ENCODE results near the gene LAMA4.

LAMA4 gene

DNA sequence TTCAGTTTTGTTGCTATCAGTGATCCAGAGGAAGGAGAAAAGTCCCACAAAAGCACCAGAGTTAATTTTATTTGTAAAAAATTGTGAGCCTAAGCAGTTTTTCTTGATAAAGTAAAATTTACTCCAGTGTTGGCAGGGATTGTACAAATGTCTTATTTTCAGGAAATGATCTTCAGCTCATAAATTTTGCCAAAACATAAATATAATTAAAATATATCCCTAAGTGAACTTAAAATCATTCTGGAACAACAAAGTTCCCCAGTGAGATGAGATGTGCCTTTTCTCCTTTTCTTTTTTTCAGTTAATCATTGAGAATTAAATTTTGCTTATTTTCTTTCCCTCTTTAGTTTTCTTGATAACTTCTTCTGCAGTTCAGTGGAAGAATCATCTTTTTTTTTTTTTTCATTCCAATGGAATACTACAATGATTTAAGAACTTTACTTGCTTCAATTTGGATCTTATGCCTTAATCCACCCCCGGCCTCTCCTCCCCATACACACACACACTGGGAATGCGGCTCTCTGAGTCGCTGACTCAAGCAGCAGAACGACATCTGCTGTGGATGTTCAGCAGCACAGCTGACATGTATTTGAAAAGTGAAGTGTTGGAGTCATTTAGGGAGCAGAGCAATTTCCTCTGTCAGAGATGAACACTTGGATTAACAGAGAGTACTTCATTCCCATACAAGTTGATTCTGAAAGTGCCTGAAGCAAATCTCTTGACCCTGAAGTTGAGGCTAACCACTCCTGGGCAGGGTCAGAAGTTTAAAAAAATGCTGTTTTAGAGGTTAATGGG, 27.7 kb upstream of the LAMA4 start:
- no peak overlapping the region for H3K27ac ChIP-seq (ENCODE audit: low read depth, low read length)
- no peaks in the 10 kb centered on the region for H3K79me2 ChIP-seq (ENCODE audit: insufficient read depth, low read length)
- H4K20me1 ChIP-seq (ENCODE audit: low read depth, low read length): no peaks in the 10 kb centered on the region
- no peaks in the 10 kb centered on the region for H3K9me2 ChIP-seq (replicated peaks; ENCODE audit: insufficient read depth, low read length)
- H3K9ac ChIP-seq (ENCODE audit: low read length): no peak overlapping the region
- H3K27me3 ChIP-seq (ENCODE audit: low read length): no peaks in the 10 kb centered on the region
- H3K4me2 ChIP-seq (ENCODE audit: low read depth, low read length, poor library complexity, severe bottlenecking): no peak overlapping the region
- no peaks in the 10 kb centered on the region for H3K9me3 ChIP-seq (ENCODE audit: insufficient read depth, low read length)
- TF ChIP-seq, protein P1, sequence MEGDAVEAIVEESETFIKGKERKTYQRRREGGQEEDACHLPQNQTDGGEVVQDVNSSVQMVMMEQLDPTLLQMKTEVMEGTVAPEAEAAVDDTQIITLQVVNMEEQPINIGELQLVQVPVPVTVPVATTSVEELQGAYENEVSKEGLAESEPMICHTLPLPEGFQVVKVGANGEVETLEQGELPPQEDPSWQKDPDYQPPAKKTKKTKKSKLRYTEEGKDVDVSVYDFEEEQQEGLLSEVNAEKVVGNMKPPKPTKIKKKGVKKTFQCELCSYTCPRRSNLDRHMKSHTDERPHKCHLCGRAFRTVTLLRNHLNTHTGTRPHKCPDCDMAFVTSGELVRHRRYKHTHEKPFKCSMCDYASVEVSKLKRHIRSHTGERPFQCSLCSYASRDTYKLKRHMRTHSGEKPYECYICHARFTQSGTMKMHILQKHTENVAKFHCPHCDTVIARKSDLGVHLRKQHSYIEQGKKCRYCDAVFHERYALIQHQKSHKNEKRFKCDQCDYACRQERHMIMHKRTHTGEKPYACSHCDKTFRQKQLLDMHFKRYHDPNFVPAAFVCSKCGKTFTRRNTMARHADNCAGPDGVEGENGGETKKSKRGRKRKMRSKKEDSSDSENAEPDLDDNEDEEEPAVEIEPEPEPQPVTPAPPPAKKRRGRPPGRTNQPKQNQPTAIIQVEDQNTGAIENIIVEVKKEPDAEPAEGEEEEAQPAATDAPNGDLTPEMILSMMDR (IDR thresholded peaks at IDR 0.05; ENCODE audit: insufficient read depth, low read length, poor library complexity, severe bottlenecking): no peak
- TF ChIP-seq EZH2phosphoT487 (conservative IDR thresholded peaks at IDR 0.05; ENCODE audit: low read length): no peak
- no peaks in the 10 kb centered on the region for H3F3A ChIP-seq (ENCODE audit: insufficient read depth)
- H2AFZ ChIP-seq (ENCODE audit: low read depth, low read length, severe bottlenecking): no peak overlapping the region
- no peak overlapping the region for H3K4me3 ChIP-seq (ENCODE audit: insufficient read depth, low read length, poor library complexity, severe bottlenecking)
- no peaks in the 10 kb centered on the region for H3K36me3 ChIP-seq (ENCODE audit: low read length)

DNA sequence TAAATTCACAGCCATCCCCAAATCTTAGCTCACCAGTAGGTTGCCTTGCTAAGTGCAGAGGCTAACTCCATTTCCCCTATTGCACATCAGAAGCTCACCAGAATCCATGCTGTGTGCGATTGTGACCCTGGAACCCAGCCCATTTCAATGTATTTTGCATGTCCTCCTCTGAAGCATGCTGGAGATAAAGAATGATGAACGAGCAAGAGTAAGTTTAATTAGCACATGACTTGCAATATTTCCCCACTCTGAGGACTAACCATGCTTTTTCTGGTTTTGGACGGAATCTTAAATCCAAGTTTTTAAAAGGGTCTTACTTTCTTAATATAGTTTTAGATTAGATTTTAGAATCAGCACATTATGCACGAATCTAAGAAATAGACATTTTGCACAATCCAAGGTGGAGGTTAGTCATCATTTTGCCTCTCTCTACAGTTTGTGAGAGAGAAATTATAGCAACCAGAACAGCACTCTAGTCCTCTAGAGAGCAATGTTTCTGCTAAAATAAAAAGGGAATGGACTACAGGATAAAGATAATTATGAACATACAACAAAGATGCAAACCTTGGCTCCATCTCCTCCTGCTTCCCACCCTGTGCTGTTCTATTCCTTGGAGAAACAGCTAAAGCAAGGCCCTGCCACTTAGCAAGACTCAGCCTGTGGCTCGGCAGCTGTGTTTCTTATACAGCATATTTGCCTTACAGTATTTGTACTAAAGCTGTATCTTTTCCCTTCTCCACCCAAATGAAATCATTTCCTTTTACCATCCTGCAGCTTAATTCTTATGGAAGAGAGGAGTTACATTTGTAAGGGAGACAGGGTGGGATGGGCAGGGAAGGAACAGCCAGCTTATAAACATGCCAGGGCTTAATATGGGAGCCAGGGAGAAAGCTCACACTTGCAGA, 24.9 kb upstream of the LAMA4 start:
- Histone ChIP-seq H3K9me3 (ENCODE audit: insufficient read depth, low read length) (no peaks in the 10 kb centered on the region), H3K4me3 (ENCODE audit: insufficient read depth, low read length, poor library complexity, severe bottlenecking) (no peak overlapping the region), H3K79me2 (ENCODE audit: insufficient read depth, low read length) (no peaks in the 10 kb centered on the region), H3F3A (ENCODE audit: insufficient read depth) (no peaks in the 10 kb centered on the region), H3K9ac (ENCODE audit: low read length) (no peak overlapping the region), H3K27me3 (ENCODE audit: low read length) (no peaks in the 10 kb centered on the region), H3K9me2 (replicated peaks; ENCODE audit: insufficient read depth, low read length) (no peaks in the 10 kb centered on the region), H3K4me2 (ENCODE audit: low read depth, low read length, poor library complexity, severe bottlenecking) (no peak overlapping the region), H2AFZ (ENCODE audit: low read depth, low read length, severe bottlenecking) (no peak overlapping the region), H3K36me3 (ENCODE audit: low read length) (no peaks in the 10 kb centered on the region), H4K20me1 (ENCODE audit: low read depth, low read length) (no peaks in the 10 kb centered on the region), H3K27ac (ENCODE audit: low read depth, low read length) (no peak overlapping the region)
- no peak for TF ChIP-seq EZH2phosphoT487 (conservative IDR thresholded peaks at IDR 0.05; ENCODE audit: low read length)
- TF ChIP-seq, protein P1 (IDR thresholded peaks at IDR 0.05; ENCODE audit: insufficient read depth, low read length, poor library complexity, severe bottlenecking): no peak

DNA sequence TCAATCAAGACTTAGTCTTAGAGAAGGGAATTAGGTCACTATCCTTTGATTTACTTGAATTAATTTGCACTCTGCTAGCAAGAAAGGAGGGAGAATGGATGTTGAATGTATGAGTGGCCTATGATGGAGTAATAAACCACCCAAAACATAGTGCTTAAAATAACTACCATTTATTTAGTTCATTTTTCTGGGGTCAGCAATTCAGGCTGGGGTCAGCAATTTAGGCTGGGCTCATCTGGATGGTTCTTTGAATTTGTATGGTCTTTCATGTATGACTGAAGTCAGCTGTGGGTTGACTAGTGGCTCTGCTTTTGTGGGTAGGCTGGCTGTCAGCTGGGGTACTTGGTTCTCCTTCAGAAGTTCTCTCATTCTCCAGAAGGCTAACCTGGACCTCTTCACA, 21.0 kb upstream of the LAMA4 start:
- Histone ChIP-seq H2AFZ (ENCODE audit: low read depth, low read length, severe bottlenecking) (no peak overlapping the region), H3K79me2 (ENCODE audit: insufficient read depth, low read length) (no peaks in the 10 kb centered on the region), H3K27me3 (ENCODE audit: low read length) (no peaks in the 10 kb centered on the region), H3F3A (ENCODE audit: insufficient read depth) (no peaks in the 10 kb centered on the region), H4K20me1 (ENCODE audit: low read depth, low read length) (no peaks in the 10 kb centered on the region), H3K9ac (ENCODE audit: low read length) (no peak overlapping the region), H3K36me3 (ENCODE audit: low read length) (no peaks in the 10 kb centered on the region), H3K9me2 (replicated peaks; ENCODE audit: insufficient read depth, low read length) (no peaks in the 10 kb centered on the region), H3K27ac (ENCODE audit: low read depth, low read length) (no peak overlapping the region), H3K4me3 (ENCODE audit: insufficient read depth, low read length, poor library complexity, severe bottlenecking) (no peak overlapping the region), H3K4me2 (ENCODE audit: low read depth, low read length, poor library complexity, severe bottlenecking) (no peak overlapping the region), H3K9me3 (ENCODE audit: insufficient read depth, low read length) (no peaks in the 10 kb centered on the region)
- TF ChIP-seq EZH2phosphoT487 (conservative IDR thresholded peaks at IDR 0.05; ENCODE audit: low read length): no peak
